Lung (tissue), 12 donors: Measurements from ENCODE around the gene INO80B. TPM values are rescaled to one million over a fixed set of nuclear protein-coding genes. Genes with fewer than 3 reads are reported as not detected.
A peak's percentile ranks its signal among the peaks of the same experiment; 100 is the strongest.
"Not testable (repeated sequence)": the region's sequence is repeated elsewhere in the genome, so short reads cannot be mapped to it uniquely, and the experiment has no call there.

Source experiments
- ATAC-seq: fragments of 200-7000 bp; cut with Tn5 transposase; one replicate; pipeline ENCODE4 v1.9.1; 2020; ENCODE audit warnings: moderate number of reproducible peaks; ENCODE audit not compliant: insufficient read depth, low FRiP score
- DNase-seq, 3 donors: peaks; one replicate each; pipeline ENCODE4 v3.0.0-alpha.2; 2013 to 2017
- H3K27ac ChIP-seq, 2 donors: one replicate each; pipeline ENCODE4 v1.5.1; 2013; ENCODE audit warnings: mild to moderate bottlenecking in 2 of 2, moderate library complexity in 2 of 2, control low read depth in 1 of 2, inconsistent platforms in 1 of 2, low read depth in 1 of 2, low read length in 1 of 2
- H3K27me3 ChIP-seq, 3 donors: one replicate each; pipeline ENCODE4 v1.5.1; 2013; ENCODE audit warnings: low read length in 2 of 3; ENCODE audit not compliant: control insufficient read depth in 3 of 3, insufficient read depth in 3 of 3
- H3K36me3 ChIP-seq, 4 donors: one replicate each; pipeline ENCODE4 v1.5.1; 2013; ENCODE audit warnings: low read length in 4 of 4, mild to moderate bottlenecking in 1 of 4, moderate library complexity in 1 of 4; ENCODE audit not compliant: control insufficient read depth in 4 of 4, insufficient read depth in 4 of 4
- H3K4me1 ChIP-seq, 5 donors: one replicate each; pipeline ENCODE4 v1.5.1; 2013; ENCODE audit warnings: low read length in 5 of 5, mild to moderate bottlenecking in 2 of 5, moderate library complexity in 1 of 5; ENCODE audit not compliant: control insufficient read depth in 5 of 5, insufficient read depth in 5 of 5
- H3K4me3 ChIP-seq: one replicate; pipeline ENCODE4 v1.5.1; 2013; ENCODE audit warnings: mild to moderate bottlenecking, control low read depth, moderate library complexity
- H3K9ac ChIP-seq, 2 donors: one replicate each; pipeline ENCODE4 v1.5.1; 2013; ENCODE audit warnings: low read length in 2 of 2, control low read depth in 1 of 2; ENCODE audit not compliant: insufficient read depth in 1 of 2
- H3K9me3 ChIP-seq, 4 donors: one replicate each; pipeline ENCODE4 v1.5.1; 2013; ENCODE audit warnings: low read length in 3 of 4, mild to moderate bottlenecking in 1 of 4, moderate library complexity in 1 of 4; ENCODE audit not compliant: control insufficient read depth in 4 of 4, insufficient read depth in 3 of 4
- WGBS, 2 donors: extraction: QIAGEN DNeasy Blood & Tissue Kit; methylation state at CpG; one replicate each; pipeline ENCODE4 v1.1.7; 2013; 5-methylcytosine and 5-hydroxymethylcytosine counted together
- polyA plus RNA-seq, 2 donors: library from polyadenylated mRNA; stranded (reverse); fragments of 200-250 nt; gene quantifications; one replicate each; pipeline ENCODE4 v1.2.1, GENCODE V29; 2013
- total RNA-seq, 2 donors: library from RNA; depleted of rRNA in 1 of 2; stranded (reverse); fragments of >200 nt in 1 of 2; gene quantifications; one replicate each; pipeline ENCODE4 v1.2.1, GENCODE V29; 2014 to 2021
- TF ChIP-seq, protein P1 (sequence below): IDR thresholded peaks from 2 replicates; pipeline ENCODE4 v1.5.1; 2012; ENCODE audit warnings: mild to moderate bottlenecking; ENCODE audit errors: control extremely low read depth, extremely low read depth
- donor health status: control.
- donor health status: control.
- donor health status: Bipolar disorder and iron deficiency.
- donor health status: healthy.
- donor health status: DM: yes; HTN: yes; CAD: no.

Gene INO80B
- total and polyA plus RNA-seq, 4 donors: 22.7 to 72.3 (median 36.9) TPM

DNA sequence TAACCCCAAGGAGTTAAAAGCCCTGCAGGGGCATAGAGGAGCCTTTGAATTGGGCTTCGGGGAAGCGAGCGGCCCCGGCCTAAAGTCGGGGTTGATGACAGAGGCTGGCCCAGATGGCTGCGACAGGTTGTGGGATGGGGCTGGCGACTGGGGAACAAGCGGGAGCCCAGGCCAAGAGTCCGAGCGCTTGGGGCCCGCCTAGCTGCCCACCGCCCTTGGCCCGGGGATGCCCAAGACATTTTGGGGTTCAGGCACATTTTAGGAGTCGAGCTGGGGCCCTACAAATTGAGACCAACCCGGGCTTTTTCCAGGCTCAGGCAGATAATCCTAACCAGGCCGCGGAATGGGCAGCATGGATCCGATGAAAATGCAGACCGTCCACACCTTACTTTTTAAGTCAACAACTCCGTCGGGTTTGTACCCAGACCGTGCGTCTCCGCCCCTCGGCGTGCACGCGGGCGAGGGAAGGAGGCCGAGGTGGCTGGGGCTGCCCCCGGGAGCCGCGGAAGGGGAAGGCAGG, 13.7 kb upstream of the INO80B start:
- 34 to 43% methylated on average over 33 of the region's 33 CpGs for WGBS, 2 donors
- Histone ChIP-seq H3K27me3 (no peaks in the 10 kb centered on the region), H3K36me3 (no peaks in the 10 kb centered on the region), H3K27ac (peak overlapping the region; percentile 82 to 89), H3K9ac (peak overlapping the region; percentile 53 to 81), H3K4me1 (peaks cover 0 to 59% (median 21%) of the 10 kb centered on the region in 5 donors), H3K4me3 (peak overlapping the region; percentile 42), H3K9me3 (no peaks in the 10 kb centered on the region)
- DNase-seq (no peak), ATAC-seq (no peak)
- TF ChIP-seq, protein P1, sequence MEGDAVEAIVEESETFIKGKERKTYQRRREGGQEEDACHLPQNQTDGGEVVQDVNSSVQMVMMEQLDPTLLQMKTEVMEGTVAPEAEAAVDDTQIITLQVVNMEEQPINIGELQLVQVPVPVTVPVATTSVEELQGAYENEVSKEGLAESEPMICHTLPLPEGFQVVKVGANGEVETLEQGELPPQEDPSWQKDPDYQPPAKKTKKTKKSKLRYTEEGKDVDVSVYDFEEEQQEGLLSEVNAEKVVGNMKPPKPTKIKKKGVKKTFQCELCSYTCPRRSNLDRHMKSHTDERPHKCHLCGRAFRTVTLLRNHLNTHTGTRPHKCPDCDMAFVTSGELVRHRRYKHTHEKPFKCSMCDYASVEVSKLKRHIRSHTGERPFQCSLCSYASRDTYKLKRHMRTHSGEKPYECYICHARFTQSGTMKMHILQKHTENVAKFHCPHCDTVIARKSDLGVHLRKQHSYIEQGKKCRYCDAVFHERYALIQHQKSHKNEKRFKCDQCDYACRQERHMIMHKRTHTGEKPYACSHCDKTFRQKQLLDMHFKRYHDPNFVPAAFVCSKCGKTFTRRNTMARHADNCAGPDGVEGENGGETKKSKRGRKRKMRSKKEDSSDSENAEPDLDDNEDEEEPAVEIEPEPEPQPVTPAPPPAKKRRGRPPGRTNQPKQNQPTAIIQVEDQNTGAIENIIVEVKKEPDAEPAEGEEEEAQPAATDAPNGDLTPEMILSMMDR: no peak

DNA sequence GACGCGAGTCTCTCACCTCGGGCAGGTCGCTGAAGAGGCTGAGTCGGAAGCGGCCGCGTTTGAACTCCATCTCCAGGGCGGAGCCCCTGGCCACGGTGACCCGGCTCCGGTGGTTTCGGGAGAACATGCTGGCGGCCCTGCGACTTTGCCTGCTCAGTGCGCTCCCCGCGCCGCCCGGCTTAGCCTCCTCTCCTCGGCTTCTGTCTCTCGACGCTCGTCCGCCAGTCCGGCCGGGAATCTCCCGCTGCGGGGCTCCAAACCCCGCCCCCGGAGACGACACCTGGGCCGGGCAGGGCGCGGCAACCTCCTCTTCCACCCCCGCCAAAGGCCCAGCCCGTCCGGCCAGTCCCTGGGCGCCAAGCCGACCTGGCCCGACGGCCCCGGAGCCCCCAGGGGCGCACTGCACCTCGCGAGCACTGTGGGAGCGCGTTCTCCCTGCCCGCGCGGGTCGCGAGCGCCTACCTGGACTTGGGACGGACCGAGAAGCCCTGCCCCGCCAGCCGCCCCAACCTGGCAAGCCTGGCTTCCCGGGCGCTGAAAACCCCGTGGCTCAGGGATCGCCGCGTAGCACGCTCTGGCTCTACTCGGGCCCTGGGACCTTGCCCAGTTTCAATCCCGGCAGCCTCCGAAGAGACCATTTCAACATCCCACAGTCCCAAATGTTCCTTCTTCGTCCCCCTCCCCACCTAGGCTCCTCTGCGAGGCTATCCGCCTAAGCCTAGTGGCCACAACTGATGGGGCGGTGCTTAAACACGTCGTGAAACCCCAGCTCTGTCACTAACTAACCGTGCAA, 13.0 kb upstream of the INO80B start, which contains the start of gene RTKN:
Gene RTKN (minus strand): TSS at position 248 of the 793 bp plus-strand sequence. CDS start 121 bp downstream, at position 127.
- Histone ChIP-seq H3K4me3 (peak within 1 kb of the TSS; percentile 42), H3K9me3 (no peaks in the 10 kb centered on the region), H3K4me1 (peaks cover 0 to 52% (median 21%) of the 10 kb centered on the region in 5 donors), H3K36me3 (no peaks in the 10 kb centered on the region), H3K27me3 (no peaks in the 10 kb centered on the region), H3K9ac (peak within 1 kb of the TSS; percentile 53 to 81), H3K27ac (peak within 1 kb of the TSS; percentile 82 to 89)
- 14 to 19% methylated on average over 75 of the region's 75 CpGs for WGBS, 2 donors
- DNase-seq (peak; percentile 46 to 58 (median 52)), ATAC-seq (peak; percentile 73)
- TF ChIP-seq, protein P1: no peak

DNA sequence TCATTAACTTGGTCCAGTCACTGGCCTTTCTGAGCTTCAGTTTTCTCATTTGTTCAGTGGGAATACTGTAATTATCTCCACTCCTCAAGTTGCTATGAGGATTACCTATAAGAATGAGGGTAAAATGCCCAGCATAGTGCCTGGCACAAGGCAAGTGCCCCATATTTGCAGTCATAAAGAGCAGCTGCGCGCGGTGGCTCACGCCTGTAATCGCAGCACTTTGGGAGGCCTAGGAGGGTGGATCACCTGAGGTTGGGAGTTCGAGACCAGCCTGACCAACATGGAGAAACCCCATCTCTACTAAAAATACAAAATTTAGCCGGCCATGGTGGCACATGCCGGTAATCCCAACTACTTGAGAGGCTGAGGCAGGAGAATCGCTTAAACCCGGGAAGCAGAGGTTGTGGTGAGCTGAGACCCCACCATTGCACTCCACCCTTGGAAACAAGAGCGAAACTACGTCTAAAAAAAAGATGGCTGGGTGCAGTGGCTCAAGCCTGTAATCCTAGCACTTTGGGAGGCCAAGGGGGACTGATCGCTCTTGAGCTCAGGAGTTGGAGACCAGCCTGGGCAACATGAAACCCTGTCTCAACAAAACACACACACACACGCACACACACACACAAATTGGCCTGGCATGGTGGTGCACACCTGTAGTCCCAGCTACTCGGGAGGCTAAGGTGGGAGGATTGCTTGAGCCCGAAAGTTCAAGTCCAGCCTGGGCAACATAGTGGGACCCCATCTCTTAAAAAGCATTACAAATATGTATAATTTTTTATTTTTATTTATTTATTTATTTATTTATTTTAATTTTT, 12.2 kb upstream of the INO80B start:
- not testable (repeated sequence) for ATAC-seq, H3K27me3 ChIP-seq, H3K9me3 ChIP-seq, H3K36me3 ChIP-seq, H3K4me3 ChIP-seq, DNase-seq
- H3K27ac ChIP-seq: peak overlapping the region in 1 of 2 donors; percentile 41
- 89 to 90% methylated on average over 16 of the region's 16 CpGs for WGBS, 2 donors
- peaks cover 0 to 44% (median 20%) of the 10 kb centered on the region in 5 donors for H3K4me1 ChIP-seq
- H3K9ac ChIP-seq: peak overlapping the region in 1 of 2 donors; percentile 29
